ENCODE results near the gene RAB11FIP3.

Gene RAB11FIP3

GRCh38 chr16:569445-570254 is 144.2 kb downstream of the RAB11FIP3 start, which contains the start of gene PIGQ:
PIGQ (plus strand) TSS chr16:569968; CDS start chr16:574075, 4,107 bp downstream.
- peak; percentile 81 for DNase-seq

Data from femur (tissue), 1 donor.